Dermis blood vessel endothelial cell (primary cell): Measurements from ENCODE around the gene RAI14. TPM values are rescaled to one million over a fixed set of nuclear protein-coding genes. Genes with fewer than 3 reads are reported as not detected.

ENCODE experiments used
- DNase-seq: peaks from one replicate; pipeline ENCODE4 v3.0.0; 2010
- total RNA-seq: library from RNA; depleted of rRNA; stranded (reverse); fragments of >200 nt; gene quantifications from 2 replicates; pipeline ENCODE4 v1.2.3, GENCODE V29; 2014

RAI14 gene
- total RNA-seq, result 204 and 257 TPM in 2 replicates

DNA sequence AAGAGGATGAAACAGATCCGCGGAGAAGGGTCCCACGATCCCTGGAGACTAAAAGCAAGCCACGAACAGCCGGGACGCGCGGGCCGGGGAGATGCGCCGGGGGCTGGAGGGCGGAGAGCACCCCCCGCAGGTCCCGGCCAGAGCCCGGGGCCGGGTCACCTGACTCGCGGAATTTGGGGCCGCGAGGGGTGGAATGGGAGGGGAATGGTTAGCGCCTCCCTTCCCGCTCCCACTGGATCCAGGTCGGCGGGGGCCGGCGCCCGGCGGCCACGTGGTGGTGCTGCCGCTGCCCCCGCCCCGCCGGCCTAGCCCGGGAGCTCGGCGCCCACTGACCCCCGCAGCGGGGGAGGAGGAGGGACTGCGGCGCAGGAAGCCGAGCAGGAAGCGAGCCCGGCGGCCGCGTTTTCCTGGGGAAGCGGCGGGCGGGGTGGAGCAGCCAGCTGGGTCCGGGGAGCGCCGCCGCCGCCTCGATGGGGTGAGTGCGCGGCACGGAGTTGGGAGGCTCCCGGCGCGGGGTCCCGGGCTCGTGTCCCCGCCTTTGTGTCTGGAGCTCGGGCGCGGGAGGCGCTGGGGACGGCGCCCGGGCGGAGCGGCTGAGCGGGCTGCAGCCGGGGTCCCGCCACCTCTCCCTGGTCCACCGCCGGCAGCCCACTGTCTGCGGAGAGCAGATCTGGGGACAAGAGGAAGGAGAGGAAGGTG is at the start of gene RAI14:
TSS of gene RAI14 (plus strand) at position 328 of the 699 bp plus-strand sequence. CDS start 30,592 bp downstream, outside the sequence.
- DNase-seq, result peak; percentile 94

DNA sequence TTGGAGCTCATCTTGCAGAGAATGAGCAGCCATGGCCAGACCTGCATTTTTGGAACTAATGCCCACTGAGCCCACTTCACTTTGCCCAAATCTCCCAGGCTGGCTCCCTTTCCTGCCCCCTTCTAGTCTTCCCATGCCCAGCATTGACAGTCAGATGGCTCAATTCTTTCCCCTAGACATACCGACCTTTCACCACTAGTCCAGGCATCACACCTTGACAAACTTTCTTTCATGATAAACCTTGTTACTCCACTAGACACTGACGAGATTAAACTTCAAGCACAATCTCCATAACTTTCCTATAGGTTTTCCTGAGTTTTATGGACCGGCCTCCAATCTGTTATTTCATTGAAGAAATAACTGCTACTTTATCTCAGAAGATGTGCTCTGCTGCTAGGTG is 47.8 kb upstream of the RAI14 start:
- no peak for DNase-seq

DNA sequence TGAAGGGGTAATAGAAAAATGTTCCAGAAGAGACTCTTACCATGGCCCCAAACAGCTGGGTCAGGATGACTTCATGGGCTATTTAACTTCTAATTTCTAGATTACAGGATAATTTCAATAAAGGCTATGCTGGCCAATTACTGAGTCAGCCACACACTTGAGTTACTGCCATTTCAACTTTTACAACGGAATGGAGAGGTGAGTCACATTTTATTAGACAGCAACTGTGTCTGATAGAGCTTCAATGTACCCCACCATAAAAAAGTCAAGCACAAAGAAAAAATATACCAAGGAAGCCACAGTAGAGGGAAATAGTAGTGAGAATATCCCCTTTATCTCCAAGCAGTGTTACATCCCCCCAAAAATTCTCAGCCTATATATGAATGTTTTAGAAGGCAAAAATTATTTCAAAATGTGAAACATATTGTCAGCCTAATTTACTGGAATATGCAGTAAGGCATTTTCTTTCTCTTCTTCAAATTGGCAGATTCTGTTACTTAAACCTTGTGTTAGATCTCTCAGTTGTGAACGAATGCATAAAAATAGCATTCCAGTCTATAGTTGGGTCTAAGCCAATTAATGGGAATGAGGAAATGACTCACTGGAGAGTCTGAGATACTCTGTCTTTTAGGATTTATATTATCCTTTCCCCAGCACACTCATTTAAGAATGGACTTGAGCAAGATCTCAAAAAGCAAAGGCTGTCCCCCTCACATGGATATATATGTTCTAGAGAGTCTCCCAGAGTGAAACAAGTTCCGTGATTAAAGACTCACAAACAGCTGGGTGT is 47.1 kb upstream of the RAI14 start:
- DNase-seq, result peak; percentile 93

DNA sequence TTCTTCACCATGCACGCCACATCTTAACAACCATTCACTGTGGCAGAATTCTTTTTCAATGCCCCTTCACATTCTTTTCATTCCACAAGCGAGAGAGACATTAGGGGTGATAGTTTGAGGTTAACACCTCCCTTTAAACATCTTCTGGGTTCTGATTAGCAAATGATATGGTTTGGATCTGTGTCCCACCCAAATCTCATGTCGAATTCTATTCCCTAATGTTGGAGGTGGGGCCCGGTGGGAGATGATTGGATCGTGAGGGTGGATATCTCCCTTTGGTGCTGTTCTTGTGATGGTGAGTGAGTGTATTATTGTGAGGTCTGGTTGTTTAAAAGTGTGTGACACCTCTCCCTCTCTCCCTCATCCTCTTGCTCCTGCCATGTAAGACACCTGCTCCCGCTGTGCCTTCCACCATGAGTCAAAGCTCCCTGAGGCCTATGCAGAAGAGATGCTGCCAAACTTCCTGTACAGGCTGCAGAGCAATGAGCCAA is 46.1 kb upstream of the RAI14 start:
- DNase-seq, result peak; percentile 58

DNA sequence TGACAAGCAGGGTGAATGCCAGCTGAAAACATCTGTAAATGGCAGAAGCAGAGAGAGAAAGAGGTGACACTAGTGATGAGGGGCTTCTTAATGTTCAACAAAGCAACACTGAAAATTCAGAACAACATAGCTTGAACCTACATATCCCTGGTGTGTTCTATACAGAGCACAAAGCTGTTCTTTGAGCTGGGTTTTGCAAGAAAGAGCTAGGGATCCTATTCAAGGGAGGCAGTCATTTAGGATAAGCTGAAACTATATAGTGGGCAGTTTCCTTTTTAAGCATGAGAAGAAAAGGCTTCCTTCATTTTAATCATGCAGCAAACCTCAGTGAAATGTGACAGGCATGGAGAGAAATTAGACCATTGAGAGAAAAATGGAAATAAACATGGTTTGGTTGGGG is 45.6 kb upstream of the RAI14 start:
- no peak for DNase-seq

DNA sequence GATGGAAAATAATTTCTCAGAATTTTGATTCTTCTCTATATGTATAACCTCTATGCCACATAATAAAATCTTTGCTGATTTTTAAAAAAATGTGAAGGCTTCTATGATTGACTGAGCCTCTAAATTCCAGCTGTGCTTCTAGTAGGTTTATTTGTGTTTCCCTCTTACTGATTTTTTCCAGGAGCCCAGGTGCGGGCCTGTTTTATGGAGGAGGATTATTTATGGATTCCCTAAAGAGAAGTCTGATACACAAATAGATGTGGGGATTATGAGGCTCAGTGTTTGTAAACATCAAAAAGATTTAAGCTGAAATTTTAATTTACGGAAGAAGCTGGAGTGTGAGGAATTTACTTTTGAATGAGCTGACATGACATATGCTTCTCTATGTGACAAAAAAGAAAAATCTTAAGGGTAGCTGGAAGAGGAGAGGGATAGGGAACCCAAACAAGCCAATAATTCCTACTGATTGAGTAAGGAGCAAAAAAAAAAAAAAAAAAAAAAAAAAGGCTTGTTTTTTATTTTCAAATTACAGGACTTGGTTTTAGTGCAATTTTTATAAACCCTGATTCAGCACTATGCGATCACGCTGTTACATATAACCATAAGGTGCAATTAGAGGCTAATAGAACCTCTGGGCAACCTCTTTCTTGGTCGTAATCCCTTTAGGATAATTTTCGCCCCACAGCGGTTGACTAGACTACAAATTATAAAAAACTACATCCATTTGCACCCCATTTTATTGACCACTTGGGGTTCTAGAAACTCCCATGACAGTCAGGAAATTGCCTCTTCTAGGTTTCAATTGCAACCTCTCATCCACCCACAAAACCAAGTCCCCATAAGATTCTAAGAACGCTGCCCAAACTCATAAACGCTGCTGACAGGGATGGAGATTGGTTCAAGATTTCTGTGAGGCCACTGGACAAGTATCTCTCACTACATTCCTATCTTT is 44.4 kb upstream of the RAI14 start:
- DNase-seq, result no peak

DNA sequence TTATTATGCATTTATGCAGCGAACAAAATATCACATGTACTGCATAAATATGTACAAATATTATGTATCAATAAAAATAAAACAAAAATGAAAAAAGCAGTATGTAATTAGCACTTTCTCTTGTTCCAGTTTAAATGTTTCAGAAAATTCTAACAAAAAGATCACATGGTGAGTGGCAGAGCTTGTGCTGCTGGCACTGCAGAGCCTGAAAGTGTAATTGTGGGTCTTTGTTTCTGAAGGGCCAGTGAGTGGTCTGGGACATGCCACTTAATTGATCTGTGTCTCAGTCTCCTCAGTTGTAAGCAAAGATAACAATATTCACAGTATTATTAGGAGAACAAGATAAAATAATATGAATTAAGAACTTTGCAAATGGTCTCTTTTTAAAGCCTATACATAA is 39.5 kb upstream of the RAI14 start:
- DNase-seq, result no peak

DNA sequence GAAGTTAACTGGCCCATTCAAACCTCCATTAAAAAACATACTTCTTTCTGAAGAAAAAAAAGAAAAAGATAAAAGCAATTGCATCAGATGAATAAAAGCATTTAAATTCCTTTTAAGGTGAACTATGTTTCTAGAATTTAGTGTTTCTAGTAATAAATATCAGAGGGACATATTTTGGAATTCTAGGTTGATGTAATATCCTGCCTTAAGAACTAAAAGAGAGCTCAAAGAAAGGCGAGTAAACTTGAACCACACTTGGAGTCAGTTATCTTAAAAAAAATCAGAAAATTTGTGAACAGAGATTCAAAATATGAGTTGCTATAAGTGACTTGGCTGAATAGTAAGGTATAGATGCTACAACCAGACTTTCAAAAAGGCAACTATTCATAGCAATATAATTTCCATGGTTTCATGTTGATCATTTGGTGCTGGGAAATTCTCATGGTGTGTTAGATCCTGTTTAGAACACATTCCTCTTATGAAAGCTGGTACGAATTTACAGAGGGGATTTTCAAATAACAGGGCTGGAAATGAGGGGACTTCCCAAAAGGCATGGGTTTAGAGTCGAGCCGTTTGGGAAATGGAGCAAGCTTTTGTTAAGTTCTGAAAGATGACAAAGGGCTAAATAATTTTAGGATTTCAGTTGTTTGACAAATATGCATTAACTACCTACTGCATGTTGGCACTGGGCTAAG is 37.6 kb upstream of the RAI14 start:
- no peak for DNase-seq

DNA sequence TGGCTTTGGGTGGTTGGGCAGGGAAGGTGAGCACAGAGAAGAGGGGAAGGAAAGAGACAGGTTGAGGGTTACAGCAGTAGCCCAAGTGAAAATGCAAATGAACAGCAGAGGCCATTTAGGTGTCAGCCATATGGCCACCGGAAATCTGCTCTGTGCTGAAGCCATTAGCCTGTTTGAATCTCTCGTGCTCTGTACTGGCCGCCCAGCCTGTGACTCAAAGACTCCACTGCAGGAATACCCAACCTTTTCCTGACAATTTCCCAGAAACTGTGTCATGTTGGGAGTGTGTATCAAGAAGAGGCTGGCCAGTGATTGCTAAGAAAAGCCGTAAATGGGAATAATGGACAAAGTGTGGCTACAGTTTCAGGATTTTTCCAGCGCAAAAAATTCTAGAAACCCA is 35.9 kb upstream of the RAI14 start:
- peak; percentile 92 for DNase-seq

DNA sequence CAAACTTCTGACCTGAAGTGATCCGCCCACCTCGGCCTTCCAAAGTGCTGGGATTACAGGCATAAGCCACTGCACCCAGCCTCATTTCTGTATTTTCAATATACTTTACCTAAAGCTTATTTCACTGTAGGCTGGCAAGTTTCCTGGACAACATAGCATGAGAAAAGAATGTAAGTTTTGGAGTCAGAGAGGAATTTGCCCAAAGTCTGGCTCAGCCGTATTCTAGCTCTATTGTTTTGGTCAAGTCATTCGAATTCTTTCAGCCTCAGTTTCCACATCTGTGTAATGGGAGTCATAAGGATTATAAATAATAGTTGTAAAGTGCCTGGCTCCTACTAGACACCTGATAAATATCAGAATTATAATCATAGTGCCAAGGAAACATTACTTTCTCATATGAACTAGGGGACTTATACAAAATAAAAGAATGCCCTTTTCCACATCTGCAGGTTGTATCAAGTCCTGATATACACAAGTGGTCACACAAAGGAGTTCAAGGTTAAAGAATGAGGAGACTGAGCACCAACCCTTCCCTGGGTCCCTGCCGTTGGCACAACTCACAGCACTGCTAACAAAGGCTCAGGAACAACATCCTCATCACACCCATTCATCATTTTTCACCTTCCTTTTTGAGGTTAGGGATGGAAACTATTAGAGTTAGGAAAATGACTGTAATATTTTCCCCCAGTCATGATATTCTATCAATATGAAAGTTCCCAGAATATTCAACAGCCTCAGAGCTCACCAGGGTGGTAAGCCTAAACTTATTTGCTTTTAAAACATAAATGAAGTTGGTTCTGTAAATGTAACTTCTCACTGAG is 34.6 kb upstream of the RAI14 start:
- DNase-seq, result peak; percentile 83

DNA sequence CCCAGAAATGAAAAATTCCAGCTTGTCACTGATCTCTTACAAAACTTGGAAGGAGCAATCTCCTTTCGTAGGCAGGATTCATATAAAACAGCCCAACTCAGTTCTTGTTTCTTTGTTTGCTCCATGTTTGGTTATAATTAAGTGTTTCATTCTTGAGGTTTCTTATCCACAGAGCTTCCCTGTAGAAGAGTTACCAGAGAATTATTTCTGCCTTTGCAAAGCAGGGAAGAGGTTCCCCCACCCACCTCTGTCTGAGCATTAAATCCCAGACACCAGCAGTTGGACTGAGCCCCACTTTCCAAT is 34.1 kb upstream of the RAI14 start:
- DNase-seq, result no peak

DNA sequence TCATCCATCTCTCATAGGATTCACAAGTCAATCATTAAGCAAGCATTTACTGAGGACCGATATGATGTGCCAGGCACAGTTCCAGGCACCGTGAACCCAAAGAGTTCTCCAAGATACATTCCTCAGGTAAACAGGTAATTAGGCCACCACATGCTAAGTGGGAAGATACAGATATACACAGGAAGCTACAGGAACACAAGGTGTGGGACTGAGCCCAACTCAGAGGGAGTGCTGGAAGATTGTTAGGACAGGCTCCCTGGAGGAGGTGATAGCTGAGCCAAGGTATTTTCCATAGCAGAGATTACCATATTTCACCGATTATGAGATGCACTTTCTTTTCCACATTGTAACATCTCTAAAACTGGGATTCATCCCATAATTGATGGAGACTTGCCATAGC is 31.4 kb upstream of the RAI14 start:
- DNase-seq, result no peak

DNA sequence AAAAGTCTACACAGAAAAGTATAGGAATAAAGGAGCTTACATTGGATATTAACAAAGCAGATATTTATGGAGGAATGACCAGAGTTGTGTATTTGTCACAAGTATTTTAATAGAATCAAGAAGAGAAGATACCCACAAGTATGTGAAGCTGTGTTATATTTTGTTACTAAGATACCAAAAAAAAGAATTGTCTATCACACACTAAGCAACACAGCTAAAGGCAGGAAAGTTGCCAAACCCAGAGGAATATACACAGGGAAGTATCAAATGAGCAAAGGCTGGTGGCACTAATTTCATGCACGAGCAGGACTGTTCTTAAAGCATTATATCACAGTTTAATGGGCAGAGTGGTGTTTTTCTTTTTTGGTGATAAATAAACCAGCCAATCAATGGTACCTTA is 30.9 kb upstream of the RAI14 start:
- no peak for DNase-seq

DNA sequence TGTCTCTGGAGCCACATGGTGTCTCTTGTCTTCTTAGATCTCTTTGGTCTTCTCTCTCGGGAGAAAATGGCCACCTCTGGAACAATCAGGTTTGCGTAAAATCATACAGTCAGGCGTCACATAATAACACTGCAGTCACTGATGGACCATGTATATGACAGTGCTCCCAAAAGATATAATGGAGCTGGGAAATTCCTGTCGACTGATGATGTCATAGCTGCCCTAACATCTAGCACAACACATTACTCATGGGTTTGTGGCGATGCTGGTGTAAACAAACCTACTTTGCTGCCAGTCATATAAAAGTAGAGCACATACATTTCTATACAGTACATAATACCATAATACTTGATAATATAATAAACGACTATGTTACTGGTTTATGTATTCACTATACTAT is 30.1 kb upstream of the RAI14 start:
- peak; percentile 90 for DNase-seq

DNA sequence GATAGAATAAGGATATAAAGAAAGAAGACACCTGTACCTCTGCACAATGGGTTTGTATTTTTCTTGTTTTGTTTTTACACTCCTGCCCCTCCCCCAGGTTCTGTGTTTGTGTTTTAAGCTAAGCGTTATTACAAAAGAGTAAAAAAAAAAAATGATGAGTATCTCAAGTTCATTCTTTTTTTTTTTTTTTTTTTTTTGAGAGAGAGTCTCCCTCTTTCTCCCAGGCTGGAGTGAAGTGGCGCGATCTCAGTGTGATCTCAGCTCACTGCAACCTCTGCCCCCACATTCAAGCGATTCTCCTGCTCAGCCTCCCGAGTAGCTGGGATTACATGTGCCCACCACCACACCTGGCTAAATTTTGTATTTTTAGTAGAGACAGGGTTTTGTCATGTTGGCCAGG is 29.4 kb upstream of the RAI14 start:
- no peak for DNase-seq

DNA sequence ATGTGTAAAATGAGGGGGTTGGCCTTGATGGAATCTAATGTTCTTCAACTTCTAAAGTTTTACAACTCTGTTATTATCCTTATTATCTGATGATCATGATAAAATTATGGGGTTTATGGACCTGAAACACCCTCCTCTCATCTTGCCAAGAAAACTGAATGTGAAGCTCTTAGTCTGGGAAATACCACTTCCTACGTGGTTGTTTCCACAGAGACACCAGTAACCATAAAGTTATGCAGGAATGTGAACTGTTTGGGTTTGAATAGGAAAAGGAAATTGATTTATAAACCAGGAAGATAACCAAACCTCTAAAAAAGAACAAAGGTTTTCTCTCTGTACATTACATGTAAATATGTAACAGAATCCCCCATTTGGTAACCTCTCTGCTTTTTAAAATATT is 28.3 kb upstream of the RAI14 start:
- DNase-seq, result peak; percentile 80

DNA sequence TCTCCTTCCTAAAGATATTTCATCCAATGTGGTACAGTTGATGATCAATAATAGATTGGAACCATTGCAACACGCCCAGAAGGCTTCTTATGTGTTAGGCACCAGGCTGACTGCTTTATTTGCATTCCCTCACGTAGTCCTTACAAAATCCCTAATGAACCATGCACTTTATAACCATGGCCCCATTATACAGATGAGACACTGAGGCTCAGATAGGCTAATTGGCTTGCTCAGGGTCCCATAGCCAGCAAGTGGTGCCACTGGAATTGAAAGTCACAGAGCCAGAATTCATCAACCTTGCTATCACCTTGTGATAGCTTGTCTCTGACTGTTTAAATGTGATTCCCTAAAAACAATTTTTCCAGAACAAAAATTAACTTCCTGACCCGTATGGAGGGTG is 27.8 kb upstream of the RAI14 start:
- DNase-seq, result no peak

DNA sequence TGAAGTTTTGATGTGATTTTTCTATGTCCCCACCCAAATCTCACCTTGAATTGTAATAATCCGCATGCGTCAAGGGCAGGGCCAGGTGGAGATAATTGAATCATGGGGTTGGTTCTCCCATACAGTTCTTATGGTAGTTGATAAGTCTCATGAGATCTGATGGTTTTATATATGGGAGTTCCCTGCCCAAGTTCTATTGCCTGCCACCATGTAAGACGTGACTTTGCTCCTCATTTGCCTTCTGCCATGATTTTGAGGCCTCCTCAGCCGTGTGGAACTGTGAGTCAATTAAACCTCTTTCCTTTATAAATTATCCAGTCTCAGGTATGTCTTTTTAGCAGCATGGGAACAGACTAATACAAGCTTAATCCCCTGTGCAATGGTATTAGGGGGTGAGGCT is 25.5 kb upstream of the RAI14 start:
- no peak for DNase-seq

DNA sequence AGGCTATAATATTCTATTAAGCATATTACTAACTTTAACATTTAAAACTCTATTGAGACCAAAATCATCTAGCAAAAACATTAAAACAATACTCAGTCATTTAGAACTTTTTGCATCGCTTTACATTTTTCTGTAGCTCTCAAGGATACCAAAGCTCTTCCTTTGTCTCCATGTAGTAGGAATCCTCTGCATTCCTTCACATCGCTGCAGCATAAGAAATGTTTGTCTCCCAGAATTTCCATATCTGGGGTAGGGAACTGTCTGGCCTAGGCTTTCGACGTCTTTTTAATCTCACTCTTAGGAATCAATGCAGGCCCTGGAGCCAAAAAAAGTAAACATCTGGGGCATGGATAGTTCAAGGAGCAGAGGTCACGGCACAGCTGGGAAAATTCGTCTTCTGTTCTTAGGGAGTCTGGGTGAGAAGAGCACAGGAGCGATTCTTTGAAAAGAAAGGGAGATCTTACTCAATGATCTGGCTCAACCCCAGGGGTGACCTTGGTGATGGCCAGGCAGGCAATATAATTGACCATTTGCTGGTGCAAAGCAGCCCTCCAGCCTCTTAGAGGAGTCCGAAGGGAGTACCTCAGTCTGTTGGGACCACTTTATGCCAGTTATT is 23.2 kb upstream of the RAI14 start:
- no peak for DNase-seq

DNA sequence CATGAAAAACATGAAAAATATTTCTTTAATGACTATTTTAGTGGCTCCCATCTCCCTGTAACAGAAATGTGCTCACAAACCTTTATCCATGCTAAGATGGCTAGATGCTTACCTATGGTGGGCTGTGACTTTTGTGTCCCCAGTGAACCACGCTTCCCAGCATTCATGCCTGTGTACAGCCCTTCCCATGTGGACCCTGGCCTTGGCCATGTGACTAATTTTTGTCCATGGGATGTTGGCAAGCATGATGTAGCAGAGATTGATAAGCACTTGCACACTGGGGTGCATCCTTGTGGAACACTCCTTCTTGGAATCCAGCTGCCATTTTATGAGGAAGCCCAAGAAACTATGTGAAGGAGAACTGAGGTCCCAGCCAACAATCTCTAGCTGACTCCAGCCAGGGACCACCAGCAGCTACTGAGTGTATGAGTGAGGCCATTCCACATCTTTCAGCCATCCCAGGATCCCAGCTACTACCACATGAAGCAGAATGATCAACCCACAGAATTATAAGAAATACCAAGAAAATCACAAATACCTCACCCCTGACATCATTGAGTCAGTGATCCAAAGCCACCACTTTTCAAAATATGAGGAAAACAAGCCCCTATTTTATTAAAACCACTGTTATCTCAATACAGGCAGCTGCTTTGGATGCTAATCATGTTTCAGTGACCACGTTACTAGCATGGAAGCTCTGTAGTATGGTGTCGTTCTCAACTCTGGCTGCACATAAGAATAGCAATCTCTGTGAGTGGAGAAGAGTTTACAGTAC is 16.1 kb upstream of the RAI14 start:
- DNase-seq, result no peak
